A673 (cell line): ENCODE measurements around the gene HMG20A. TPM values are rescaled to one million over a fixed set of nuclear protein-coding genes. Genes with fewer than 3 reads are reported as not detected.

Source experiments
- BruUV-seq: library from RNA; stranded (reverse); fragments of 400-500 nt; replicated peaks from 2 replicates; lab custom pipeline; 2021; lab: Mats Ljungman, UMichigan
- CTCF ChIA-PET: fragments of 300-600 bp; sonication (Branson Sonifier 250); formaldehyde crosslinking; loops from one replicate; lab custom pipeline; 2022; ENCODE audit warnings: antibody characterized with exemption; lab: Charles Lee
- POLR2A ChIA-PET: fragments of 300-600 bp; sonication (Branson Sonifier 250); formaldehyde crosslinking; loops from one replicate; lab custom pipeline; 2022; ENCODE audit warnings: antibody characterized with exemption; ENCODE audit not compliant: low non-redundant PET; lab: Charles Lee
- DNase-seq: peaks from one replicate; pipeline ENCODE4 v3.0.0-alpha.2; 2015; ENCODE audit warnings: low spot score
- H3K27ac ChIP-seq: fragments of 200-600 bp; sonication (generic); 2 replicates; pipeline ENCODE4 v1.5.1; 2016; ENCODE audit warnings: mixed run types, low read depth, mild to moderate bottlenecking, mixed read lengths, antibody characterized with exemption, low read length; ENCODE audit not compliant: poor library complexity, severe bottlenecking
- H3K27me3 ChIP-seq: fragments of 200-600 bp; sonication (generic); replicated peaks from 2 replicates; pipeline ENCODE4 v1.6.1; 2017; ENCODE audit warnings: mixed run types, low read depth, mild to moderate bottlenecking, mixed read lengths, antibody characterized with exemption, low read length; ENCODE audit not compliant: insufficient read depth, poor library complexity
- H3K36me3 ChIP-seq: fragments of 200-600 bp; sonication (generic); 2 replicates; pipeline ENCODE4 v1.6.1; 2016; ENCODE audit warnings: mixed run types, mild to moderate bottlenecking, mixed read lengths, antibody characterized with exemption, low read length; ENCODE audit not compliant: insufficient read depth, poor library complexity, severe bottlenecking
- H3K4me1 ChIP-seq: fragments of 200-600 bp; sonication (generic); 2 replicates; pipeline ENCODE4 v1.6.1; 2017; ENCODE audit warnings: mixed run types, mild to moderate bottlenecking, mixed read lengths, antibody characterized with exemption, low read length; ENCODE audit not compliant: insufficient read depth, poor library complexity, severe bottlenecking
- H3K4me3 ChIP-seq: fragments of 200-600 bp; sonication (generic); 2 replicates; pipeline ENCODE4 v1.5.1; 2016; ENCODE audit warnings: low read depth, mixed run types, mild to moderate bottlenecking, mixed read lengths, low read length; ENCODE audit not compliant: poor library complexity, severe bottlenecking
- H3K9me3 ChIP-seq: fragments of 200-600 bp; sonication (generic); 2 replicates; pipeline ENCODE4 v1.6.1; 2016; ENCODE audit warnings: mixed run types, low read depth, mild to moderate bottlenecking, mixed read lengths, antibody characterized with exemption, low read length; ENCODE audit not compliant: poor library complexity, severe bottlenecking
- EZH2 ChIP-seq: fragments of 200-600 bp; sonication (generic); IDR thresholded peaks from 2 replicates; pipeline ENCODE4 v1.6.1; 2017; ENCODE audit warnings: borderline replicate concordance, low read depth, mild to moderate bottlenecking, mixed read lengths, antibody characterized with exemption, low read length; ENCODE audit not compliant: poor library complexity, severe bottlenecking
- intact Hi-C: fragments of 100-400 bp; cut with micrococcal nuclease; formaldehyde crosslinking; loops from one replicate; pipeline ENCODE4 v1.10.0; 2022; ENCODE audit not compliant: unreplicated experiment
- total RNA-seq: library from RNA; stranded (reverse); gene quantifications from 2 replicates; pipeline ENCODE4 v1.2.3, GENCODE V29; 2021
- TF ChIP-seq, protein P1 (sequence below): fragments of 300-800, 200-600 bp; sonication (generic); conservative IDR thresholded peaks from 2 replicates; pipeline ENCODE4 v1.5.1; 2017; ENCODE audit warnings: low read depth, mild to moderate bottlenecking, antibody characterized with exemption, low read length, moderate library complexity, mixed read lengths

HMG20A gene
- total RNA-seq, 1 experiment from 2014 or later: 43.2 TPM

DNA sequence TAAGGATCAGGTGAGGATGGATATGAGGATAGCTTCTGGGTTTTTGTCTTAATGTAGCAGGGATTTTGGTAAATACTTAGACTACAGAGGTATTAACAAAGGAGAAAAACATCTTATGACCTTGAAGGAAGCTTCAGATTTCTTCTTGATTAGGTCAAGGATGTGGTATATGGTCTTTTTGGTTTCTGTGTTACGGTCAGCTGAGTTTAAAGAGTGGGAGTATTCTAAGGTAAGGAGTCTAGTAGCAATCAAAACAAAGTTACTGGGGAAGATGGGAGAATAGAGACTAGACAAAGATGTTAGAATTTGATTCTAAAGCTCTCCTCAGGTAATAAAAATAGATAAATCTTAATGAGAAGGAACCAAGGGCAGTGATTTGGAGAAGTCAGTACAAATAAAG is 6.2 kb downstream of the HMG20A start:
- no peaks in the 10 kb centered on the region for H3K36me3 ChIP-seq
- intact Hi-C loops: no loop called here
- no peak overlapping the region for H3K27ac ChIP-seq
- TF ChIP-seq EZH2: no peak
- TF ChIP-seq, protein P1, sequence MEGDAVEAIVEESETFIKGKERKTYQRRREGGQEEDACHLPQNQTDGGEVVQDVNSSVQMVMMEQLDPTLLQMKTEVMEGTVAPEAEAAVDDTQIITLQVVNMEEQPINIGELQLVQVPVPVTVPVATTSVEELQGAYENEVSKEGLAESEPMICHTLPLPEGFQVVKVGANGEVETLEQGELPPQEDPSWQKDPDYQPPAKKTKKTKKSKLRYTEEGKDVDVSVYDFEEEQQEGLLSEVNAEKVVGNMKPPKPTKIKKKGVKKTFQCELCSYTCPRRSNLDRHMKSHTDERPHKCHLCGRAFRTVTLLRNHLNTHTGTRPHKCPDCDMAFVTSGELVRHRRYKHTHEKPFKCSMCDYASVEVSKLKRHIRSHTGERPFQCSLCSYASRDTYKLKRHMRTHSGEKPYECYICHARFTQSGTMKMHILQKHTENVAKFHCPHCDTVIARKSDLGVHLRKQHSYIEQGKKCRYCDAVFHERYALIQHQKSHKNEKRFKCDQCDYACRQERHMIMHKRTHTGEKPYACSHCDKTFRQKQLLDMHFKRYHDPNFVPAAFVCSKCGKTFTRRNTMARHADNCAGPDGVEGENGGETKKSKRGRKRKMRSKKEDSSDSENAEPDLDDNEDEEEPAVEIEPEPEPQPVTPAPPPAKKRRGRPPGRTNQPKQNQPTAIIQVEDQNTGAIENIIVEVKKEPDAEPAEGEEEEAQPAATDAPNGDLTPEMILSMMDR: no peak
- ChIA-PET POLR2A (no interaction called here), CTCF (no interaction called here)
- no peak overlapping the region for H3K4me3 ChIP-seq
- no peaks in the 10 kb centered on the region for H3K9me3 ChIP-seq
- DNase-seq: no peak
- no peaks in the 10 kb centered on the region for H3K27me3 ChIP-seq
- BruUV-seq: no TSS peak
- H3K4me1 ChIP-seq: peaks cover 2% of the 10 kb centered on the region

DNA sequence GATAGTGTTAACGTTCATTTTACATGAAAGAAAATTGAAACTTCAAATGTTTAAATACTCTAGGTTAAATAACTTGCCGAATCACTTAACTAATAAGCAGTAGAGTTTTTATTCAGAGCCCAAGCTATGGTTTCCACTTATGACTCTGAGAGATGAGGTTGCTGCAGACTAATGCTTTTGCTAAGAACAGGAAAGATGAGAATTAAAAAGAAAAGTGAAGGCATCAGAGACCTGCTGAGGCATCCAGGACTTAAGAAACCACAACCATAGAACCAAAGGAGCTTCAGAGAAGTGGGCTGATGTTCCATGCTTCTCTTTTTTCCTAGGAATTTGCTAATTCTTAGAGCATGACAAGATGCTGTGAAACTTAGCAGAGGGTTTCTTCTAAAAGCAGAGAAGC is 9.5 kb downstream of the HMG20A start:
- Histone ChIP-seq H3K36me3 (no peaks in the 10 kb centered on the region), H3K9me3 (no peaks in the 10 kb centered on the region), H3K27me3 (no peaks in the 10 kb centered on the region), H3K27ac (no peak overlapping the region), H3K4me3 (no peak overlapping the region), H3K4me1 (no peaks in the 10 kb centered on the region)
- no peak for DNase-seq
- intact Hi-C loops: no loop called here
- ChIA-PET CTCF (no interaction called here), POLR2A (no interaction called here)
- TF ChIP-seq, protein P1: no peak
- no peak for TF ChIP-seq EZH2
- no TSS peak for BruUV-seq

DNA sequence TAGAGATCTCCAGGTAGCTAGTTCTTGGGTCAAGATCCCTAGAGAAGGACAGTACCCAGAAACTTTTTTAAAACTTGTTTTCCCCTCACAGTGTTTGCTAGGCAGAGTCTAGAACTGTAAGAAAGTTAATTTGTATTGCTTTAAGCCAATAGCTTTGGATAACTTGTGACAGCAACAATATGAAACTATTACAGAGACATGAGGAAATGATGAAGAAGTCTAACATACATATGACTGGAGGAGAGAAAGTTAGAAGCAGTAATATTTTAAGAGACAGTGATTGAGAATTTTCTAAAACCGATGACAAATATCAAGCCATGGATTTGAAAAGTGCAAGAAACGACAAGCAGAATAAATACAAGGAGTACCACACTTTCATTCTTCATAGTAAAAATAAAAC is 10.0 kb downstream of the HMG20A start:
- intact Hi-C loops: no loop called here
- Histone ChIP-seq H3K4me1 (no peaks in the 10 kb centered on the region), H3K36me3 (no peaks in the 10 kb centered on the region), H3K27me3 (no peaks in the 10 kb centered on the region), H3K4me3 (no peak overlapping the region), H3K27ac (no peak overlapping the region), H3K9me3 (no peaks in the 10 kb centered on the region)
- POLR2A ChIA-PET: no interaction called here
- no peak for DNase-seq
- no TSS peak for BruUV-seq
- TF ChIP-seq, protein P1: no peak
- no peak for TF ChIP-seq EZH2
- CTCF ChIA-PET: no interaction called here
